ENCODE data around the gene REEP6.

- no peak for TF ChIP-seq EZH2 (optimal IDR thresholded peaks at IDR 0.05; ENCODE audit: low read depth, low read length)
- no peak for TF ChIP-seq CTCF (IDR thresholded peaks at IDR 0.05; ENCODE audit: low read length)
- TF ChIP-seq EZH2phosphoT487 (IDR thresholded peaks at IDR 0.05; ENCODE audit: low read length): no peak
Observed at GRCh38 chr19:1483979-1484428, 7.0 kb upstream of the REEP6 start.

Data from MM.1S (cell line).